ENCODE measurements around the gene IAH1.

- TF ChIP-seq CTCF (IDR thresholded peaks at IDR 0.05; ENCODE audit: extremely low read depth in 1 of 2, insufficient read depth in 1 of 2, low read depth in 1 of 2, low read length in 2 of 2) (no peak), JUN (IDR thresholded peaks at IDR 0.05; ENCODE audit: borderline replicate concordance, insufficient read depth, insufficient read length, low read depth) (no peak)
These were observed 378 bp upstream of the IAH1 start for GRCh38 chr2:9473985-9474360.

Data from endothelial cell of umbilical vein (primary cell).